Neural cell (in vitro differentiated cells): ENCODE measurements around the gene ACAP3. TPM values are rescaled to one million over a fixed set of nuclear protein-coding genes. Genes with fewer than 3 reads are reported as not detected.
"Not testable (repeated sequence)": the region's sequence is repeated elsewhere in the genome, so short reads cannot be mapped to it uniquely, and the experiment has no call there.

Experiments
- H2AFZ ChIP-seq: fragments of 200-600, 300-800 bp; sonication (generic), shearing (Covaris generic); 2 replicates; pipeline ENCODE4 v1.6.0; 2014; ENCODE audit warnings: low read depth, mild to moderate bottlenecking, antibody characterized with exemption, low read length, moderate library complexity
- H3F3A ChIP-seq: fragments of 200-600 bp; shearing (Covaris generic); 2 replicates; pipeline ENCODE4 v1.6.1; 2016; ENCODE audit warnings: mild to moderate bottlenecking, moderate library complexity, mixed read lengths, antibody characterized with exemption, low read length; ENCODE audit not compliant: insufficient read depth, poor library complexity, severe bottlenecking
- H3K27ac ChIP-seq: fragments of 200-600, 300-800 bp; sonication (generic), shearing (Covaris generic); 2 replicates; pipeline ENCODE4 v1.5.1; 2014; ENCODE audit warnings: mild to moderate bottlenecking, low read length, moderate library complexity
- H3K27me3 ChIP-seq: fragments of 300-800, 200-600 bp; sonication (generic), shearing (Covaris generic); 2 replicates; pipeline ENCODE4 v1.6.0; 2014; ENCODE audit warnings: mild to moderate bottlenecking, low read depth, low read length, moderate library complexity; ENCODE audit not compliant: insufficient read depth
- H3K36me3 ChIP-seq: fragments of 300-800, 200-600 bp; sonication (generic), shearing (Covaris generic); 2 replicates; pipeline ENCODE4 v1.5.1; 2014; ENCODE audit warnings: mild to moderate bottlenecking, antibody characterized with exemption, low read length, moderate library complexity; ENCODE audit not compliant: insufficient read depth
- H3K4me2 ChIP-seq: fragments of 300-800, 200-600 bp; sonication (generic), shearing (Covaris generic); 2 replicates; pipeline ENCODE4 v1.6.0; 2014; ENCODE audit warnings: mild to moderate bottlenecking, low read length
- H3K4me3 ChIP-seq: fragments of 300-800, 200-600 bp; sonication (generic), shearing (Covaris generic); 2 replicates; pipeline ENCODE4 v1.5.1; 2014; ENCODE audit warnings: mild to moderate bottlenecking, low read length, moderate library complexity
- H3K79me2 ChIP-seq: fragments of 200-600 bp; shearing (Covaris generic); replicated peaks from 2 replicates; pipeline ENCODE4 v1.6.0; 2014; ENCODE audit warnings: mild to moderate bottlenecking, low read length, moderate library complexity; ENCODE audit not compliant: insufficient read depth
- H3K9ac ChIP-seq: fragments of 300-800, 200-600 bp; sonication (generic), shearing (Covaris generic); 2 replicates; pipeline ENCODE4 v1.6.1; 2016; ENCODE audit warnings: mild to moderate bottlenecking, low read length, mixed read lengths
- H3K9me2 ChIP-seq: fragments of 200-600 bp; shearing (Covaris generic); 2 replicates; pipeline ENCODE4 v1.6.1; 2016; ENCODE audit warnings: mild to moderate bottlenecking, low read length, mixed read lengths; ENCODE audit not compliant: insufficient read depth
- H3K9me3 ChIP-seq: fragments of 200-600, 300-800 bp; sonication (generic), shearing (Covaris generic); 2 replicates; pipeline ENCODE4 v1.6.1; 2016; ENCODE audit warnings: mild to moderate bottlenecking, mixed run types, low read length, moderate library complexity, mixed read lengths
- H4K20me1 ChIP-seq: fragments of 200-600 bp; shearing (Covaris generic); 2 replicates; pipeline ENCODE4 v1.6.1; 2016; ENCODE audit warnings: mild to moderate bottlenecking, mixed run types; ENCODE audit not compliant: insufficient read depth
- EP300 ChIP-seq: fragments of 450-650 bp; conservative IDR thresholded peaks from 2 replicates; pipeline ENCODE4 v1.6.1; 2014; ENCODE audit warnings: antibody characterized with exemption, mild to moderate bottlenecking, moderate library complexity; ENCODE audit not compliant: poor library complexity, severe bottlenecking
- EZH2 ChIP-seq: fragments of 200-600, 300-800 bp; shearing (Covaris generic), sonication (generic); IDR thresholded peaks from 2 replicates; pipeline ENCODE4 v1.6.1; 2014; ENCODE audit warnings: antibody characterized with exemption, low read length, borderline replicate concordance, mild to moderate bottlenecking; ENCODE audit not compliant: insufficient read depth, poor library complexity, severe bottlenecking
- MXI1 ChIP-seq: fragments of 450-650 bp; conservative IDR thresholded peaks from 2 replicates; pipeline ENCODE4 v1.6.1; 2014; ENCODE audit warnings: antibody characterized with exemption, mild to moderate bottlenecking; ENCODE audit not compliant: poor library complexity, severe bottlenecking
- POLR2AphosphoS5 ChIP-seq: IDR thresholded peaks from 2 replicates; pipeline ENCODE4 v1.6.1; 2012
- RAD21 ChIP-seq: fragments of 450-650 bp; conservative IDR thresholded peaks from 2 replicates; pipeline ENCODE4 v1.6.1; 2014; ENCODE audit warnings: antibody characterized with exemption, mild to moderate bottlenecking, moderate library complexity
- SMC3 ChIP-seq: fragments of 450-650 bp; conservative IDR thresholded peaks from 2 replicates; pipeline ENCODE4 v1.6.1; 2014; ENCODE audit warnings: antibody characterized with exemption, mild to moderate bottlenecking, moderate library complexity; ENCODE audit not compliant: poor library complexity
- TAF1 ChIP-seq: IDR thresholded peaks from 2 replicates; pipeline ENCODE4 v1.6.1; 2012; ENCODE audit warnings: low read depth
- polyA plus RNA-seq: library from polyadenylated mRNA; depleted of rRNA; stranded (reverse); fragments of >200 nt; gene quantifications from 2 replicates; pipeline ENCODE4 v1.2.3, GENCODE V29; 2014
- TF ChIP-seq, protein P1 (sequence below): fragments of 450-650 bp; IDR thresholded peaks from 2 replicates; pipeline ENCODE4 v1.5.1; 2014; ENCODE audit warnings: antibody characterized with exemption, mild to moderate bottlenecking, moderate library complexity; ENCODE audit not compliant: poor library complexity, severe bottlenecking
- TF ChIP-seq, protein P2 (sequence below): IDR thresholded peaks from 2 replicates; pipeline ENCODE4 v1.6.1; 2012; ENCODE audit warnings: borderline replicate concordance

Gene ACAP3
- polyA plus RNA-seq, 1 donor from 2014 or later: 186 TPM

DNA sequence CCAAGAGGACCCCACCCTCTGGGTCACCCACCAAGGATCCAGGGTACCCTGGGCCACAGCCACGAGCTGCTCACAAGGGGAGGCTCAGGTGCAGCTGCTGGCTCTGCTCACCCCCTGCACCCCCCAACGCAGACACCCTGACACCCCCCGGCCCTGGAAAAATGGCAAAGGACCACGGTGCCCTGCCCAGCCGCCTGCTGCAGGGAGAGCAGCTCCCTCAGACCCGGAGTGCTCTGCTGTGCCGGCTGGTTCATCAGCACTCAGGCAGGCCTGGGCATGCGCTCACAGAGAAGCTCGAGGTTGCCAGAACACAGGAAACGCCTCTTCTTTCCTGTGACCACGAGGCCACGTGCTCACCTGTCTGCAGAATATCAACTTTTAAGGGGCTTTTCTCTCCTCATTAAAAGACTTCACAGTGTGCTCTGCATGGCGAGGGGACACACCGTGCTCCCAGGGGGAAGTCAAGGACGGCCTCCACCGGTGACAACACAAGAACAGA lies 56.9 kb downstream of the ACAP3 start:
- Histone ChIP-seq H4K20me1 (no peaks in the 10 kb centered on the region), H3K27me3 (peaks cover 3% of the 10 kb centered on the region), H3K27ac (no peak overlapping the region), H3F3A (no peaks in the 10 kb centered on the region), H3K4me3 (no peak overlapping the region), H3K9ac (no peak overlapping the region), H2AFZ (no peak overlapping the region), H3K4me2 (no peak overlapping the region), H3K9me2 (no peaks in the 10 kb centered on the region), H3K36me3 (no peaks in the 10 kb centered on the region), H3K79me2 (no peaks in the 10 kb centered on the region), H3K9me3 (no peaks in the 10 kb centered on the region)
- TF ChIP-seq SMC3: no peak
- TF ChIP-seq, protein P1, sequence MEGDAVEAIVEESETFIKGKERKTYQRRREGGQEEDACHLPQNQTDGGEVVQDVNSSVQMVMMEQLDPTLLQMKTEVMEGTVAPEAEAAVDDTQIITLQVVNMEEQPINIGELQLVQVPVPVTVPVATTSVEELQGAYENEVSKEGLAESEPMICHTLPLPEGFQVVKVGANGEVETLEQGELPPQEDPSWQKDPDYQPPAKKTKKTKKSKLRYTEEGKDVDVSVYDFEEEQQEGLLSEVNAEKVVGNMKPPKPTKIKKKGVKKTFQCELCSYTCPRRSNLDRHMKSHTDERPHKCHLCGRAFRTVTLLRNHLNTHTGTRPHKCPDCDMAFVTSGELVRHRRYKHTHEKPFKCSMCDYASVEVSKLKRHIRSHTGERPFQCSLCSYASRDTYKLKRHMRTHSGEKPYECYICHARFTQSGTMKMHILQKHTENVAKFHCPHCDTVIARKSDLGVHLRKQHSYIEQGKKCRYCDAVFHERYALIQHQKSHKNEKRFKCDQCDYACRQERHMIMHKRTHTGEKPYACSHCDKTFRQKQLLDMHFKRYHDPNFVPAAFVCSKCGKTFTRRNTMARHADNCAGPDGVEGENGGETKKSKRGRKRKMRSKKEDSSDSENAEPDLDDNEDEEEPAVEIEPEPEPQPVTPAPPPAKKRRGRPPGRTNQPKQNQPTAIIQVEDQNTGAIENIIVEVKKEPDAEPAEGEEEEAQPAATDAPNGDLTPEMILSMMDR: no peak
- TF ChIP-seq MXI1: no peak
- TF ChIP-seq RAD21: no peak
- TF ChIP-seq EP300: no peak
- TF ChIP-seq EZH2: no peak
- TF ChIP-seq POLR2AphosphoS5: no peak
- TF ChIP-seq TAF1: no peak
- TF ChIP-seq, protein P2, sequence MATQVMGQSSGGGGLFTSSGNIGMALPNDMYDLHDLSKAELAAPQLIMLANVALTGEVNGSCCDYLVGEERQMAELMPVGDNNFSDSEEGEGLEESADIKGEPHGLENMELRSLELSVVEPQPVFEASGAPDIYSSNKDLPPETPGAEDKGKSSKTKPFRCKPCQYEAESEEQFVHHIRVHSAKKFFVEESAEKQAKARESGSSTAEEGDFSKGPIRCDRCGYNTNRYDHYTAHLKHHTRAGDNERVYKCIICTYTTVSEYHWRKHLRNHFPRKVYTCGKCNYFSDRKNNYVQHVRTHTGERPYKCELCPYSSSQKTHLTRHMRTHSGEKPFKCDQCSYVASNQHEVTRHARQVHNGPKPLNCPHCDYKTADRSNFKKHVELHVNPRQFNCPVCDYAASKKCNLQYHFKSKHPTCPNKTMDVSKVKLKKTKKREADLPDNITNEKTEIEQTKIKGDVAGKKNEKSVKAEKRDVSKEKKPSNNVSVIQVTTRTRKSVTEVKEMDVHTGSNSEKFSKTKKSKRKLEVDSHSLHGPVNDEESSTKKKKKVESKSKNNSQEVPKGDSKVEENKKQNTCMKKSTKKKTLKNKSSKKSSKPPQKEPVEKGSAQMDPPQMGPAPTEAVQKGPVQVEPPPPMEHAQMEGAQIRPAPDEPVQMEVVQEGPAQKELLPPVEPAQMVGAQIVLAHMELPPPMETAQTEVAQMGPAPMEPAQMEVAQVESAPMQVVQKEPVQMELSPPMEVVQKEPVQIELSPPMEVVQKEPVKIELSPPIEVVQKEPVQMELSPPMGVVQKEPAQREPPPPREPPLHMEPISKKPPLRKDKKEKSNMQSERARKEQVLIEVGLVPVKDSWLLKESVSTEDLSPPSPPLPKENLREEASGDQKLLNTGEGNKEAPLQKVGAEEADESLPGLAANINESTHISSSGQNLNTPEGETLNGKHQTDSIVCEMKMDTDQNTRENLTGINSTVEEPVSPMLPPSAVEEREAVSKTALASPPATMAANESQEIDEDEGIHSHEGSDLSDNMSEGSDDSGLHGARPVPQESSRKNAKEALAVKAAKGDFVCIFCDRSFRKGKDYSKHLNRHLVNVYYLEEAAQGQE: no peak

GRCh38 chr1:1248009-1248913 lies 59.5 kb downstream of the ACAP3 start:
- H3K9me2 ChIP-seq, H3K9ac ChIP-seq, H3K79me2 ChIP-seq, H4K20me1 ChIP-seq, H3K9me3 ChIP-seq, H3F3A ChIP-seq, H3K27ac ChIP-seq, H3K27me3 ChIP-seq, H3K36me3 ChIP-seq, H3K4me2 ChIP-seq, H2AFZ ChIP-seq, H3K4me3 ChIP-seq: not testable (repeated sequence)
